Kidney glomerular epithelial cell (primary cell): ENCODE data around the gene FOXO6.

ENCODE experiments used
- DNase-seq: peaks from one replicate; lab custom pipeline; 2025; lab: John Stamatoyannopoulos, UW

FOXO6 gene

DNA sequence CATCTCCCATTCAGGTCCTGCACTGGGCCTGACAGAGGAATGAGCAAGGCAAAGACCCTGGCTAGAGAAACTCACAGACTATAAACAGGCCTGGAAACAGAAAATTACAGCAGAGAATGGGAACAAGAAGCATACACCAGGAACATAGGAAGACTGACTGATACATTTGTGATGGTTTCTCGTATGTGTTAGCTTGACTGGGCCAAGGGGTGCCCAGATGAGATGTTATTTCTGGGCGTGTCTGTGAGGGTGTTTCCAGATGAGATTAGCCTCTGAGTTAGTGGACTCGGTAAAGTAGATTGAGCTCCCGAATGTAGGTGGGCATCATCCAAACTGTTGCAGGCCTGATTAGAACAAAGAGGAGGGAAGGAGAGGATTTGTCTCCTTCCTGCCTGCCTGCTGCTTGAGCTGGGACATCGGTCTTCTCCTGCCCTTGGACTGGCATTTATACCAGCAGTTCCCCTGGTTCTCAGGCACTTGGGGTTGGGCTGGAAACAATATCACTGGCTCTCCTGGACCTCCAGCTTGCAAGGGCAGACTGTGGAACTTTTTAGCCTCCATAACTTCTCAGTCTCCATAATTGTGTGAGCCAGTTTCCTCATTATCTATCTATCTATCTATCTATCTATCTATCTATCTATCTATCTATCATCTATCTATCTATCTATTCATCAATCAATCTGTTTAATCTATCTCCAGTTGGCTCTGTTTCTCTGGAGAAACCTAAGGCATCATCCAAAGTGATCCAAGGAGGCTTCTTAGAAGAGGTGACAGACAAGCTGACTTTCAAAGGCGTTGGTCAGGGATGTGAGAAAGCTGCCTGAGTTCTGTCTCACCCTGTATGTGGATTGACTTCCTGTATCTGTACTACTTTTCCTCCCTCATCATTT, 9.7 kb upstream of the FOXO6 start:
- DNase-seq, result no peak

DNA sequence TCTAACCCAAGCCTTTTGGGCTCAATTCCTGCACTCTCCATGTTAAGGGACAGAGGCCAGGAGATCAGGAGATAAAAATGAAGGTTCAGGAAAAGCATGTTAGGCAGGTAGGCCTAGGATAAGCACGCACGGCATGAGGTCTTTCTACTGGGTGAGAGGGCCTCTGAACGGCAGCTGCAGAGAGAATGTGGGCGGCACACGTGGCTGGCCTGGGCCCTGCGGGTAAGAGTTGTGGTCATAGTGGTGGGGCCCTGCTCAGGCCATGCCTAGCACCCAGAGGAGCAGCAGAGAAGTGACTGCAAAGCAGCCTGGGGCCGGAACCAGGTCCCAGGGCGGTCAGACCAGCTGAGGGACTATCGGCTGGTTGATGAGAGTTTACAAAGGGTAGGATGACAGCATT, 7.5 kb upstream of the FOXO6 start:
- no peak for DNase-seq

DNA sequence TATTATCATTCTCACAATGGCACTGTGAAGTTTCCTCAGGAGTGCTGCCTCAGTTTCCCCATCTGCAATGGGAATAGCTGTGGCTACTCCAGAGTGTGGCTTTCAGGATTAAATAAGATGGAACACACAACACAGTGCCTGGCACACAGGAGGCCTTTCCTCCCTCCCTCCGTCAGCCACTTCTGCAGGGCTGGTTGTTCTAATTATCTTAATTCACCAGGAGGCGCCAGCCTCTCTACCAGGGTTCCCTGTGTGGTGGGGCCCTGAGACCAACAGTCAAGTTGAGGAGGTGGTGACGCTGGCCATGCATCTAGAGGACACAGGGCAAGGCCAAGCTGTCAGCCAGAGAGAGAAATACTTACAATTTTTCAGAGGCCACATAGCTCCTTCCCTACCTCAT, 6.3 kb upstream of the FOXO6 start:
- DNase-seq, result no peak

DNA sequence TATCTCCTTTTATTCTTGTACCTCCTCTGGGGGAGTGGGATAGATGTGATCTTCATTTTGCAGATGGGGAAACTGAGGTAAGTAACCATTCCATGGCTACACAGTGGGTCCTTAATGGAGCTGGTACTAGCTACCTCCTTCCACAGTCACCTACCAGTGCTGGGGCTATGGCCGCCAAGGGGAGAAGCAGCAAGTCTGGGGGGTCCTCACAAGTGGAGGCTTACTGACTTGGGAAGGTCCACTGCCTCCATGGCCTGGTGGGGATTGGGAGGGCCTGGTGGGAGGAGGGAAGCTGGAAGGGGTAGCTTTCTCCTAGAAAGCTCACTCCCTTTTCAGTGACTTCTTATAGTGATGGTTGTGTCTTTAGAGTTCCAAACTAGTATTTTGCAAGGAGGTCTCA, 5.9 kb upstream of the FOXO6 start:
- DNase-seq, result no peak

DNA sequence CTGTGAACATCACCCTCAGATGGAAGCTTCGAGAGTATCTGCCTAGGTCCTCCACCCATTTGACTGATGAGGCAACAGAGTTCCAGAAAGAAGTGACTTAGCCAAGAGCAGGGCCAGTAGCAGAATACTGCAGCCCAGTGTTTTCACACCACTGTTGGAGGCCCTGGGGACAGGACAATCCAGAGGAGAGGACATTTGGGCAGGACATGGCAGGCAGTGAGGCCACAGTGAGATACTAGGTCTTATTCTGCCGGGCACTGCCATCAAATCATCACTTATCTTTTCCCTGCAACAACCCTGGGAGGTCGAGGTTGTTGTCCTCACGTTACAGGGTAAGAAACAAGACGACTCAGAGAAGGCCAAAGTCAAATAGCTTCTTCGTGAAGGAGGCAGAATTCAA, 5.5 kb upstream of the FOXO6 start:
- DNase-seq, result no peak

DNA sequence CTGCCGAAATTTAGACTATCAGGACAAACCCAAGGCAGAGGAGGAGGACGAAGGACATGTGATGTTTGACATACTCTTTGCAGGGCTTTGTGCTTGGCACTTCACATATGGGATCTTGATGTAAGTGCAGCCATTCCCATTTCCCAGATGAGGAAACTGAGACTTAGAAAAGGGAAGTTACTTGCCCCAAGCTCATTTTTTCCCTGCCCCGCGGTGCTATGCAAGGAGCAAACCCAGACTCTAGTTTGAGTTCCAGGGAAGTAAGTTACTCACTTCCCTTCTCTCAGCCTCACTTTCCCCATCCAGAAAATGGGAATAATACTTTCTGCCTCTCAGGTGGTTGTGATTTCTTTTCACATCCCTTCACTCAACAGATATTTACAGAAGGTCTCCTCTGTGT, 4.5 kb upstream of the FOXO6 start:
- DNase-seq, result no peak

DNA sequence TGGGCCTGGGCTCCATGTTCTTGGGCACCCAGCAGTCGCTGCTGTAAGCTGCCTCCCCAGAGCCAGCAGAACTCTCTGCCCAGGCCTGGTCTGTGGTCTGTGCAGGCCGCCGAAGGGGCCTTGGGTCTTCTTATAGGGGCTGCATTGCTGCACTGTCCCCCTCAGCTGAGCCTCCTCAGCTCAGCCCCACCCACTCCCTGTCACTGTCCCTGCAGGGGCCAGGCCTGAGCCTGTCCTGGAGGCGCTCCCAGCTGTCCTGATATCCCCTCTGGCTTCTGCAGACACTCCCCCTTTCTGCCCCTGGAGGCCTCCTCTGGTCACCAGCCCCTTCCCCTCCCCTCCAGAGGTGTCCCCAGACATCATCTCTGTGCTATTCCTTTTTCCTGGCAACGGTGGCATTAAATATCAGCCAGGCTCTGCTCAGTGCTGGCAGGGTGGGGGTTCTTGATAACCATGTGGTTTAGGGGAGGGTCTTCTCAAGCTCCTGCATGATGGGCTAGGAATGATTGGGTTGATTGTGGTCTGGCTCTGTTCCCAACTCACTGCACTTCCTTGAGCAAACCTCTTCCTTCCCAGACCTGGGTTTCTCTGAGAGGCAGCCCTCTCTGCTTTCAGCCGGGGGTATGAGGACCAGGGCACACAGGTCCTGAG, 3.7 kb upstream of the FOXO6 start:
- no peak for DNase-seq

DNA sequence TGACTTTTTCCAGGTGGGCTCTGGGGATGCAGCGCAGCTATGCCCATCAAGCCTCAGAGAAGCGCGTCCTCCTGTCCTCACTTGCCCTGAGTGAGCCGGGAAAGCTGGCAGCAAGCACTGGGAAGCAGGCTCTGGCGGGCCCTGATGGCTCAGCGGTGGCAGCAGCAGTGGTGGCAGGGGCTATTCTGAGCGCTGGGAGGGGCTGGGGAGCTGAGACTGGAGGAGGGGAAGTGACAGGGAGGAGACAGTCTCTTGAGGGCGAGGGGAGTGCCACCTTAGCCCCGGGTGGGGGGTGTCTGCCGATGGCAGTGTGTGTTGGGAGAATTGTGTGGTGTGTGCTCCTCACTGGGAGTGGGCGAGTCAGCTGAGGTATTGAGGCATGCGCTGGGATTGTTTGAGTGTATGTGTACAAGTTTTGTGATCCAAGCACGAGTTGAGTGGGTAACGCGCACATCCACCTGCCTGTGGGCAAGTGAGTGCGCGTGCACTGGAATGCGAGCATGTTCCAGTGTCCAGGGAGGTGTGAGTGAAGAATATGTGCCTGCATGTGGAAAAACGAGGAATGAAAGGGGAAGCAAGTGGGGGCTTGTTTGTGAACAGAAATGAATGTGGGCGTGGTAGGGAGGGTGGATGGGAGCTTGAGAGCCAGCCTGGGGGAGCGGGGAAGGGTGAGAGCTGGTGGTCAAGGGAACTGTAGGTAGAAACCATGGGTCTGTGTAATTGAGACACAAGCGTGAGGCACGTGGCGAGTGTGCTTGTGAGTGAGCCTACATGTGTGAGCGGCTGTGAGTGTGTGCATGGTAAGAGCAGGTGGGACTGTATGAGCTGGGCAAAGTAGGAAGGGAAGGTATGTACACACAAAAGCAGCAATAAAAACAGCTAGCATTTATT, 2.9 kb upstream of the FOXO6 start:
- DNase-seq, result no peak

DNA sequence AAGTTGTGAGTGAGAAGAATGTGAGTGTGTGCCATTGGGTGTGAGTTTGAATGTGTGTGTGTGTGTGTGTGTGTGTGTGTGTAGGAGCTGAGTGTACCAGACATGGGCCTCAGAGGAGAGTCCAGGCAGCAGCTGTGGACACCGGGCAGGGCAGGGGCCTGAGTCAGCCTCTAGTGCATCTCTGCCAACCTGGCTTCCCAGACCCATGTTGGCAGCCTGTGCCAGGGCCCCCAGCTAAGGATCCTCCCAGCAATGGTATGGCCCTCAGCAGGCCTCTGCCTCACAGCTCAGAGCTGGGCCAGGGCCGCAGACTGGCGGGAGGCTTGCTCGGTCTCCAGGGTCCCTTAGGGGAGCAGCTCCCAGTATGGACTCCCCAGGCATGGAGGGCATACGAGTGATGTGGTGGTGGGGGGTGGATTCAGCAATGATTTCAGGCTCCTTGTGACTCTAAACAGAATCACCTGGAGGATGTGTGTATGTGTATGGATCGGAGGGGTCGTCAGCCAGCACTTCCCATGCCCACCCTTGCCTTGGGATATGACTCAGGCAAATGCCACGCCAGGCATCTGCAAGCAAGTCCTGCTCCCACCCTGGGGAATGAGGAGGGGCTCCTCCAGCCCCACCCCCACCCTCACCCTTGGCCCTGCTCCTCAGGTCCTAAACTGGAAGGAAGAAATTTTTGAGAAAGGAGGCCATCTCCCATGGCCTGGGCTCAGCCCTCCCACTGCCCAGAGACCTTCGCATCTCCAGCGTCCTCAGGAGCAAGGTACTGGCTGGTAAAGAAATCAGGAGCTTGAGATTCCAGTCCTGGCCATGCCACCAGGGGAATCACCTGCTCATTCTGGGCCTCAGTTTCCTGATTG, 1.8 kb upstream of the FOXO6 start:
- DNase-seq, result no peak

DNA sequence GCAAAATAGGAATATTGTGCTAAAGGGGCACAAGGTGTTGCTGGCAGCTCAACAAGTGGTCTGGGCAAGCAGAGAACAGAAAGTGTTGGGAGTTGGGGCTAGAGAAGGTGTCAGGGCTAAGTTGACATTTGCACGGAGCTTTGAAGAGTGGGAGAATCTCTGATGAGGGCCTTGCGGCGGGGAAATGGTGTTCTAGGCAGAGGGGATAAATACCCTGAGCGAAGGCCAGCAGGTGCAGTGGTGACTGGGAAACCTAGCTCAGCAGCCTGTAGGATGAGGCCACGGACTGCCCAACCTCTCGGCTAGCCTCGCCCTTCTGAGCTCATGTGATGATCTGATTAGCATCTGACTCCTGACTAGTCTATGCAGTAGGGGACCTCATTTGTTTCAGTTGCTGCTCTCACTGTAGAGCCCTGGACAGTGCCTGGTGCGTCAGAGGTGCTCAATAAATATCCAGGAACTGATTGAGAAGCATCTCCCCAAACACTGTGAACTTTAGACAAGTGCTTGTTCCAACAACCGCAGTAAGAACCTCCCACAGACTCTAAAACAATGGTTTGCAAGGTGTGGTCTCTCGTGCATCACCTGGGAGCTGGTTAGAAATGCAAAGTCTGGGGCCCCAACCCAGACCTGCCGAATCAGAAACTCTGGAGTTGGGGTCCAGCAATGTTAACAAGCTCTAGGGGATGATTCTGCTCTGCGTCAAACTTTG, 1.0 kb upstream of the FOXO6 start:
- DNase-seq, result no peak

DNA sequence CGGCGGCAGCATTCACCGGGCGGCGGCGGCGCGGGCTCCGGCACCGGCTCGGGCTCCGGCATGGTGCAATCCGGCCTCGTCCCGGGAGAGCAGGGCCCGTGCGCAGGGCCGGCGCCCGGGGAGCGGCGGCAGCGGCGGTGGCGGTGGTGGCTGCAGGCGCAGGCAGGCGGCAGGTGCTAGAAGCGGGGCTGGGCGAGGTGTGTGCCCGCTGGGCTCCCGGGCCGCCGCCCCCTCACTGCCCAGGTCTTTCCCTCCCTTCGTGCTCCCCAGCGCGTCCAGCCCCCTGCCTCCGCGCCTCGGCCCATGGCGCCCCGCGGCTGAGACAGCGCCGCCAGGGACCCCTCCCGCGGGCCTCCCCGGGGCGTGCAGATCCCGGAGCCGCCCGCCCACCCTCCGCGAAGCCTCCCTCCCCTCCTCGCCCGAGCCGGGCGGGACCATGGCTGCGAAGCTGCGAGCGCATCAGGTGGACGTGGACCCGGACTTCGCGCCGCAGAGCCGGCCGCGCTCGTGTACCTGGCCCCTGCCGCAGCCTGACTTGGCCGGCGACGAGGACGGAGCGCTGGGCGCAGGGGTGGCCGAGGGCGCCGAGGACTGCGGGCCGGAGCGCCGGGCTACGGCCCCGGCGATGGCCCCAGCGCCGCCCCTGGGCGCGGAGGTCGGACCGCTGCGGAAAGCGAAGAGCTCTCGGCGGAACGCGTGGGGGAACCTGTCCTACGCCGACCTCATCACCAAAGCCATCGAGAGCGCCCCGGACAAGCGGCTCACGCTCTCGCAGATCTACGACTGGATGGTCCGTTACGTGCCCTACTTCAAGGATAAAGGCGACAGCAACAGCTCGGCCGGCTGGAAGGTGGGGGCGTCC, 492 bp downstream of the FOXO6 start:
- no peak for DNase-seq

DNA sequence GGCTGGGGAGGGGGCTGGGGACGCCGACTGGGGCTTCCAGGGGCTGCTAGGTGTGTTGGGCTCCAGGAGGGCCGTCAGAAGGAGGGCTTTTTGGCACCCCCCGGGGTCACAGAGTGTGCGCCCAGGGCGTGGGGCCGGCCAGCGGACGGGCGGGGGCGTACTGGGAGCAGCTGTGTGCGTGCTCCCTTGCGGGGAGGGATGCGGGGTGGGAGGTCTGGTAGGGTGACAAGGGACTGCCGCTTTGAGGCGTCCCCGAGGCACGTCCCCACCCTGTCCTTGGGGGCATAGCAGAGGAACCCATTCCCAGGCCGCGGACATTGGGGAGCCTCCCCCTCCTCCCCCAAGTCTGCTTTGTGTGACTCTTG, 1.1 kb downstream of the FOXO6 start:
- DNase-seq, result no peak

DNA sequence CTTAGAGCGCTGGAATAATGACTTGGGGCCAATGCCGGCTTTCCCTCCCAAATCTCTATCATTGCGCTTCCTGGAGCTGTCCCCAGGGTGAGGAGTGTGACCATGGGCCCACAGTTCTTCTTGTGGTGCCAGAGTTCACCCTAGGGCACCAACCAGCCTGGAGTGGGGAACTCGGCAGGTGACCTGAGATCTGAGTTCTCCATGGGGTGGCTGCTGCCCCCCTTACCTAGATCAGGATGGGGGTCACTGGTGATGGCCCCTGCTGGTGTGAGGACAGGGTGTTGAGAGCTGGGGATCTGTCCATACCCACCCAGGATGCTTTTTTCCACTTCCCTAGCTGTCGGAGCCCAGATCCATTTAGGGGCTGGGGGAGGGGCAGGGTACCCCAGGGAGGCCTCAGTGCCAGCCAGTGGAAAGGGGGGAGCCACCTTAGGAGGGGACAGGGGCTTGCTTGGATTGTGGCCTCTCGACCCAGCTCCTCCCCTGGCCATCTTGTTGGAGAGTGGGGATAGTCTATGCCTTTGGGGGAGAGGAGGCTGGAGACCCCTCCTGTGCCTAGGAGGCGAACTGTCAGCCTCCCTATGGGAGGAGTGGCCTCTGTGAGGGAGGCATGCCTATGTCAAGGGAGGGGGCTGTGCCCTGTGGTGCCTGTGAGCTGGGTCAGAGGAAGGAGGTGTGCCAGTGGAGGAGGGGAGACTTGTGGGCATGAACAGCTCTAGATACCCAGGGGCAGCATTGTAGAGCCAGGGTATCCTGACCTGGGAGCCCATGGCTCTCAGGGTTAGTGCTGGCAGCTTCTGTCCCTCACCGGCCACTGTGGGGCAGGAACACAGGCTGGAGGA, 1.7 kb downstream of the FOXO6 start:
- no peak for DNase-seq

DNA sequence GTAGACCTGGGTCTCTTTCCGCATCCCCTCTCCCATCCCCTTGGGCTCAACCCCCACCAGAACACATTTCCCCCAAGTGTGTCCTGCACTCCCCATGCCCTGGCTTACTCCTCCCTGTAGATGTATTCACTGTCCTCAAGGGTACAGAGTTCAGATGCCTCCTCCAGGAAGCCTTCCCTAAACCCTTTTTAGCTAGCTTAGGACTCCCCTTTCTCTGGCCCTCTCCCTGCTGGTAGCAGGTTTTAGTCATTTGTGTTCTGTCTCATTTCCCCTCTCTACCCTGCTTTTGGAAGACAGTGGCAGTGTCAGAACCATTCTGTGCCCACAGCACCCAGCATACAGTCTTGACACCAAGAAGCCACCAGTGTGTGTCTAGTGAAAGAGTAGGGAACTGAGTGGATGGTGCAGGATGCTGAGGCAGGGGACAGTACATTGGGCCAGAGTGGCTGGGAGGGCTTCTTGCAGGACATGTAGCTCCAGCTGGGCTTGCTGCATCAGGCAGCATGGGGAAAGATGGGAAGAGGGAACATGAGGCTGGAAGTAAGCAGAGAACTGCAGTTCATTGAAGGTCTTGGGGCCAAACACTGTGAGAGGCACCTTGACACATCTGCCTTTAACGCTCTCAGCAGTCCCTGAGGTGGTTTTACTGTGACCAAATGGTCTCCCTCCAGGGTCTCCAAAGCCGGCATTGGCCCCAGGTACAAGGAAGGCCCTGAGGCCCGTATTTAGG, 2.5 kb downstream of the FOXO6 start:
- DNase-seq, result no peak

DNA sequence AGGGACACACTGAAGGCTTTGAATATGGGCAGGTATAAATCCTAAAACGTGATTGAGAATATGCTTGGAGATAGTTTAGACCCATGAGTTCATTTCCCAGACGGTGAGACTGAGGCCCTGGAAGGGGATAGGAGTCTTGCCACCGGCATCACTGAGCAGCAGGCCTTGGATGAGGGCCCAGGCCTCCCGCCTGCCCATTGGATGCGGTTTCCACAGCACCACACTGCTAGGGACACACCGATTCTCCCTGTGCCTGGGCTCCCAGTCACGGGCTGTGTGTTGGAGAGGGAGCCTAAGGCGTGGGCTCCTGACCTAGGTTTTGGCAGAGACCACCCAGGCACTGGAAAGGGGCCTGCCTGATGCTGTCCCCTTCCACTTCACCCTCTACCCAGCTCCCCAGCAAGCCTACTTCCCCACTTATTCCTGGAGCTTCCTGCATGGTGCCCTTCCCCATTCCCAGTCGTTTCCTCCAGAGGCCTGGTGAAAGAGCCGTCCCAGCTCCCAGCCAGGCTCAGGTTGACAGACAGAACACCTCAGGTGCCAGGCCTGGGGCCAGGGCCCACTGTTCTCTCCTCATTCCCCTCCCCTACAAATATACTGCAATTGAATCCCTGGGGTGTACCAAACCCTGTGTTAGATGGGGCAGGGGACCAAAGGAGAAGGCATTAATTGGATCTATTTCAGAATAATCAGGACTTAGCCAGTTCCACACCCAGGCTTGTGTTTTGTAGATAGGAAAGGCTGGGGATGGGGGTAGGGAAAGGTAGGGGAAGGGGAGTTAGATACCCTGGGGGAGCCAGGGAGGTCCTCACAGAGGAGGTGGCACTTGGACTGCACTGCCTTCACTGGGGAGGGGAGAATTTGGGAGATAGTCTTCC, 3.4 kb downstream of the FOXO6 start:
- no peak for DNase-seq

DNA sequence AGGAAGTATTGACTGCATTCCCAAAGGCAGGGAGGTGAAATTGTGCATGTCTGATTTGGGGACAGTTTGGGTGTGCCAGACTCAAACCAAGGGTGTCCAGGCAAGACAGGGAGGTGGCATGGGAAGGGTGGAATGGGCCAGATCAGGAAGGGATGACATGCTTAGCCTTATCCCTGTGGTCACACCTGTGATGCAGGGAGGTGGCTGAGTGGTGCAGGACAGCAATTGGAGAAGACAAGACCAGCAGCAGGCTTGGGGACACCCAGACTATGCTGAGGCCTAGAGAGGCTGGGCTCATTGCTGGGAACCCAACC, 4.0 kb downstream of the FOXO6 start:
- DNase-seq, result no peak

DNA sequence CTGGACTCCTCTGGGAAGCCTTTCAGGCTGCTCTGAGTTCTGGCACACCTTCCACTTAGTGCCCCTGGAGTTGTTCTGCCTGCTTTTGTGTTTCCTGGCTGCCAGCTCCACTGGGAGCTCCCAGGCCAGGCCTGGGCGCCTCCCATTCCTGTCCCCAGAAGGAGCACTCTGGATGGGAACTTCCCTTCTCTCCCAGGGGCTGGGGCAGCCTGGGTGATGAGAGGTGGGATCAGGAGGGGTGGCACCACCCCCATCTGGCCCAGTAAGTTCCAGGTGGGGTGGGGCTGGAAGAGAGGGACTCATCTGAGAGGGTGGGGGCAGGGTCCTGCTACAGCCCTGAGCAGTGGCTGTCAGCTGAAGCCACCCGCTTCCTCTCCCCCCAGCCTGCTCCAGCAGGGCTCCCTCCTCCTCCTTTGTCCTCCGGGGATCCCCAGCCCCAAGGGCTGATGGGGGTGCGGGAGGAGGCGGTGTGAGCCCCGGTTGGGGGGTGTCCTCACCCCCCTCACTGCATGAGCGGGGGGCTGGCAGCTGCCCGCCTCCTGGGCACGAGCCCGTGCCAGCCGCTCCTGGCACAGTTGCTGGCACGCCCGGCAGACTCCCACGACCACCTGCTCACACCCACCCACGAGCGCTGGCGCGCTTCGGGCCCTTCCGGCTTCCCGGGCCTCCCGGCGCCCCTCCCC, 4.7 kb downstream of the FOXO6 start:
- DNase-seq, result no peak
